ENCODE data around the gene COA7.

- TF ChIP-seq CTCF (IDR thresholded peaks at IDR 0.05): no peak
- TF ChIP-seq POLR2A (IDR thresholded peaks at IDR 0.05): no peak
Measured at GRCh38 chr1:52665006-52665941, 32.9 kb downstream of the COA7 start.

All from testis (tissue), 2 donors.